K562 (cell line): ENCODE results near the gene CEP120. TPM values are rescaled to one million over a fixed set of nuclear protein-coding genes. Genes with fewer than 3 reads are reported as not detected.

Experiments
- SIX5 ChIP-seq, 2 experiments: IDR thresholded peaks; 2 replicates each; pipeline ENCODE4 v1.6.1; 2011; ENCODE audit warnings: low read length in 2 of 2, borderline replicate concordance in 1 of 2, low read depth in 1 of 2, mild to moderate bottlenecking in 1 of 2, moderate library complexity in 1 of 2; ENCODE audit not compliant: insufficient read depth in 1 of 2
- SP2 ChIP-seq: IDR thresholded peaks from 2 replicates; pipeline ENCODE4 v1.6.1; 2011; ENCODE audit warnings: mild to moderate bottlenecking, low read depth, low read length, moderate library complexity; ENCODE audit not compliant: poor library complexity, severe bottlenecking; ENCODE audit errors: extremely low read depth
- ZNF785 ChIP-seq: fragments of 250-450 bp; sonication (Bioruptor Pico); IDR thresholded peaks from 2 replicates; pipeline ENCODE4 v1.4.0; 2020; ENCODE audit warnings: mild to moderate bottlenecking
- polyA plus RNA-seq, 8 experiments: library from polyadenylated mRNA; depleted of rRNA in 4 of 8; stranded (reverse) in 5 of 8; unstranded in 3 of 8; fragments of >200 nt; fragmentation: Nextera tagmentation in 2 of 8; fragmentation: Illumina TruSeq in 1 of 8; extraction: Ambion mirVana in 2 of 8; extraction: Trizol in 1 of 8; gene quantifications; 2 replicates each; pipeline versions ENCODE4 v1.2.1 to v1.2.3, GENCODE V29; 2011 to 2014; ENCODE audit warnings: inconsistent platforms in 1 of 8, missing spikeins in 1 of 8
- total RNA-seq, 7 experiments: library from RNA; depleted of rRNA in 6 of 7; stranded (reverse); fragments of >200 nt in 6 of 7; fragmentation: Illumina TruSeq in 2 of 7; extraction: Trizol in 2 of 7; gene quantifications; 2 replicates each; pipeline versions ENCODE4 v1.2.1 to v1.2.3, GENCODE V29; 2011 to 2021; ENCODE audit warnings: low replicate concordance in 1 of 7
- TF ChIP-seq, protein P1 (sequence below): fragments of 200-600 bp; sonication (generic); IDR thresholded peaks from one replicate; pipeline ENCODE4 v1.6.1; 2012; ENCODE audit warnings: mild to moderate bottlenecking, low read depth, low read length, inconsistent platforms
- TF ChIP-seq, protein P2 (sequence below): fragments of 450-650 bp; IDR thresholded peaks from 2 replicates; pipeline ENCODE4 v1.6.1; 2016; ENCODE audit warnings: borderline replicate concordance
- TF ChIP-seq, protein P3 (sequence below): fragments of 200-800 bp; sonication (Bioruptor generic); IDR thresholded peaks from 2 replicates; pipeline ENCODE4 v1.6.1; 2017; ENCODE audit warnings: missing genetic modification characterization, missing compliant biosample characterization
- TF ChIP-seq, protein P4 (sequence below): sonication (generic); formaldehyde crosslinking; IDR thresholded peaks from 2 replicates; pipeline ENCODE4 v1.8.0; 2022; ENCODE audit warnings: mild to moderate bottlenecking, missing genetic modification reagents, borderline replicate concordance

Gene CEP120
- total and polyA plus RNA-seq, 9 of the 15 experiments (the other 6 are each of a cell fraction or from before 2014, with no cell fraction given) = 3.3 to 24.9 (median 14.4) TPM

DNA sequence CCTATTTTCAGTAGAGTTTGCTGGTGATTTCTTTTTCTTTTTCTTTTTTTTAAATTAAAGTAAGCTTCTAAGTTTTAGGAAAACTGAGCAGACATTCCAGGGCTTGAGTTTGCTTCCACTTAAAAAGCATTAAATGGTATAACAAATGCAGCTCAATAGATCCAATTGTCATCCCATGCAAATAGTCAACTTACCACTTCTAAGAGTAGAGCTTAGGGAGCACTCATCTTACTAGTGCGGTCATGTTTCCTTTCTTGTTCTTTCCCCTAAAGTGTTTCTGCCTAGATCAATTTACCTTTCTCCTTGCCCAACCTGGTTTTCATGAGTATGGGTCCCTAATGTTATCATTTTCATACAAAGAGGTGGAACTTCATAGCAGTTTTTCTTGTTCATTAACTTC lies 13.0 kb upstream of the CEP120 start (continued):
- no peak for TF ChIP-seq ZNF785 (CRISPR knock-in tag)
- TF ChIP-seq SP2 = no peak
- no peak for TF ChIP-seq SIX5 (IDR thresholded peaks at IDR 0.05; ENCODE audit: borderline replicate concordance in 1 of 2, insufficient read depth in 1 of 2, low read depth in 1 of 2, low read length in 2 of 2)
- TF ChIP-seq, protein P1, sequence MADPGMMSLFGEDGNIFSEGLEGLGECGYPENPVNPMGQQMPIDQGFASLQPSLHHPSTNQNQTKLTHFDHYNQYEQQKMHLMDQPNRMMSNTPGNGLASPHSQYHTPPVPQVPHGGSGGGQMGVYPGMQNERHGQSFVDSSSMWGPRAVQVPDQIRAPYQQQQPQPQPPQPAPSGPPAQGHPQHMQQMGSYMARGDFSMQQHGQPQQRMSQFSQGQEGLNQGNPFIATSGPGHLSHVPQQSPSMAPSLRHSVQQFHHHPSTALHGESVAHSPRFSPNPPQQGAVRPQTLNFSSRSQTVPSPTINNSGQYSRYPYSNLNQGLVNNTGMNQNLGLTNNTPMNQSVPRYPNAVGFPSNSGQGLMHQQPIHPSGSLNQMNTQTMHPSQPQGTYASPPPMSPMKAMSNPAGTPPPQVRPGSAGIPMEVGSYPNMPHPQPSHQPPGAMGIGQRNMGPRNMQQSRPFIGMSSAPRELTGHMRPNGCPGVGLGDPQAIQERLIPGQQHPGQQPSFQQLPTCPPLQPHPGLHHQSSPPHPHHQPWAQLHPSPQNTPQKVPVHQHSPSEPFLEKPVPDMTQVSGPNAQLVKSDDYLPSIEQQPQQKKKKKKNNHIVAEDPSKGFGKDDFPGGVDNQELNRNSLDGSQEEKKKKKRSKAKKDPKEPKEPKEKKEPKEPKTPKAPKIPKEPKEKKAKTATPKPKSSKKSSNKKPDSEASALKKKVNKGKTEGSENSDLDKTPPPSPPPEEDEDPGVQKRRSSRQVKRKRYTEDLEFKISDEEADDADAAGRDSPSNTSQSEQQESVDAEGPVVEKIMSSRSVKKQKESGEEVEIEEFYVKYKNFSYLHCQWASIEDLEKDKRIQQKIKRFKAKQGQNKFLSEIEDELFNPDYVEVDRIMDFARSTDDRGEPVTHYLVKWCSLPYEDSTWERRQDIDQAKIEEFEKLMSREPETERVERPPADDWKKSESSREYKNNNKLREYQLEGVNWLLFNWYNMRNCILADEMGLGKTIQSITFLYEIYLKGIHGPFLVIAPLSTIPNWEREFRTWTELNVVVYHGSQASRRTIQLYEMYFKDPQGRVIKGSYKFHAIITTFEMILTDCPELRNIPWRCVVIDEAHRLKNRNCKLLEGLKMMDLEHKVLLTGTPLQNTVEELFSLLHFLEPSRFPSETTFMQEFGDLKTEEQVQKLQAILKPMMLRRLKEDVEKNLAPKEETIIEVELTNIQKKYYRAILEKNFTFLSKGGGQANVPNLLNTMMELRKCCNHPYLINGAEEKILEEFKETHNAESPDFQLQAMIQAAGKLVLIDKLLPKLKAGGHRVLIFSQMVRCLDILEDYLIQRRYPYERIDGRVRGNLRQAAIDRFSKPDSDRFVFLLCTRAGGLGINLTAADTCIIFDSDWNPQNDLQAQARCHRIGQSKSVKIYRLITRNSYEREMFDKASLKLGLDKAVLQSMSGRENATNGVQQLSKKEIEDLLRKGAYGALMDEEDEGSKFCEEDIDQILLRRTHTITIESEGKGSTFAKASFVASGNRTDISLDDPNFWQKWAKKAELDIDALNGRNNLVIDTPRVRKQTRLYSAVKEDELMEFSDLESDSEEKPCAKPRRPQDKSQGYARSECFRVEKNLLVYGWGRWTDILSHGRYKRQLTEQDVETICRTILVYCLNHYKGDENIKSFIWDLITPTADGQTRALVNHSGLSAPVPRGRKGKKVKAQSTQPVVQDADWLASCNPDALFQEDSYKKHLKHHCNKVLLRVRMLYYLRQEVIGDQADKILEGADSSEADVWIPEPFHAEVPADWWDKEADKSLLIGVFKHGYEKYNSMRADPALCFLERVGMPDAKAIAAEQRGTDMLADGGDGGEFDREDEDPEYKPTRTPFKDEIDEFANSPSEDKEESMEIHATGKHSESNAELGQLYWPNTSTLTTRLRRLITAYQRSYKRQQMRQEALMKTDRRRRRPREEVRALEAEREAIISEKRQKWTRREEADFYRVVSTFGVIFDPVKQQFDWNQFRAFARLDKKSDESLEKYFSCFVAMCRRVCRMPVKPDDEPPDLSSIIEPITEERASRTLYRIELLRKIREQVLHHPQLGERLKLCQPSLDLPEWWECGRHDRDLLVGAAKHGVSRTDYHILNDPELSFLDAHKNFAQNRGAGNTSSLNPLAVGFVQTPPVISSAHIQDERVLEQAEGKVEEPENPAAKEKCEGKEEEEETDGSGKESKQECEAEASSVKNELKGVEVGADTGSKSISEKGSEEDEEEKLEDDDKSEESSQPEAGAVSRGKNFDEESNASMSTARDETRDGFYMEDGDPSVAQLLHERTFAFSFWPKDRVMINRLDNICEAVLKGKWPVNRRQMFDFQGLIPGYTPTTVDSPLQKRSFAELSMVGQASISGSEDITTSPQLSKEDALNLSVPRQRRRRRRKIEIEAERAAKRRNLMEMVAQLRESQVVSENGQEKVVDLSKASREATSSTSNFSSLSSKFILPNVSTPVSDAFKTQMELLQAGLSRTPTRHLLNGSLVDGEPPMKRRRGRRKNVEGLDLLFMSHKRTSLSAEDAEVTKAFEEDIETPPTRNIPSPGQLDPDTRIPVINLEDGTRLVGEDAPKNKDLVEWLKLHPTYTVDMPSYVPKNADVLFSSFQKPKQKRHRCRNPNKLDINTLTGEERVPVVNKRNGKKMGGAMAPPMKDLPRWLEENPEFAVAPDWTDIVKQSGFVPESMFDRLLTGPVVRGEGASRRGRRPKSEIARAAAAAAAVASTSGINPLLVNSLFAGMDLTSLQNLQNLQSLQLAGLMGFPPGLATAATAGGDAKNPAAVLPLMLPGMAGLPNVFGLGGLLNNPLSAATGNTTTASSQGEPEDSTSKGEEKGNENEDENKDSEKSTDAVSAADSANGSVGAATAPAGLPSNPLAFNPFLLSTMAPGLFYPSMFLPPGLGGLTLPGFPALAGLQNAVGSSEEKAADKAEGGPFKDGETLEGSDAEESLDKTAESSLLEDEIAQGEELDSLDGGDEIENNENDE = no peak
- TF ChIP-seq, protein P2, sequence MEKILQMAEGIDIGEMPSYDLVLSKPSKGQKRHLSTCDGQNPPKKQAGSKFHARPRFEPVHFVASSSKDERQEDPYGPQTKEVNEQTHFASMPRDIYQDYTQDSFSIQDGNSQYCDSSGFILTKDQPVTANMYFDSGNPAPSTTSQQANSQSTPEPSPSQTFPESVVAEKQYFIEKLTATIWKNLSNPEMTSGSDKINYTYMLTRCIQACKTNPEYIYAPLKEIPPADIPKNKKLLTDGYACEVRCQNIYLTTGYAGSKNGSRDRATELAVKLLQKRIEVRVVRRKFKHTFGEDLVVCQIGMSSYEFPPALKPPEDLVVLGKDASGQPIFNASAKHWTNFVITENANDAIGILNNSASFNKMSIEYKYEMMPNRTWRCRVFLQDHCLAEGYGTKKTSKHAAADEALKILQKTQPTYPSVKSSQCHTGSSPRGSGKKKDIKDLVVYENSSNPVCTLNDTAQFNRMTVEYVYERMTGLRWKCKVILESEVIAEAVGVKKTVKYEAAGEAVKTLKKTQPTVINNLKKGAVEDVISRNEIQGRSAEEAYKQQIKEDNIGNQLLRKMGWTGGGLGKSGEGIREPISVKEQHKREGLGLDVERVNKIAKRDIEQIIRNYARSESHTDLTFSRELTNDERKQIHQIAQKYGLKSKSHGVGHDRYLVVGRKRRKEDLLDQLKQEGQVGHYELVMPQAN = no peak
- TF ChIP-seq, protein P3, sequence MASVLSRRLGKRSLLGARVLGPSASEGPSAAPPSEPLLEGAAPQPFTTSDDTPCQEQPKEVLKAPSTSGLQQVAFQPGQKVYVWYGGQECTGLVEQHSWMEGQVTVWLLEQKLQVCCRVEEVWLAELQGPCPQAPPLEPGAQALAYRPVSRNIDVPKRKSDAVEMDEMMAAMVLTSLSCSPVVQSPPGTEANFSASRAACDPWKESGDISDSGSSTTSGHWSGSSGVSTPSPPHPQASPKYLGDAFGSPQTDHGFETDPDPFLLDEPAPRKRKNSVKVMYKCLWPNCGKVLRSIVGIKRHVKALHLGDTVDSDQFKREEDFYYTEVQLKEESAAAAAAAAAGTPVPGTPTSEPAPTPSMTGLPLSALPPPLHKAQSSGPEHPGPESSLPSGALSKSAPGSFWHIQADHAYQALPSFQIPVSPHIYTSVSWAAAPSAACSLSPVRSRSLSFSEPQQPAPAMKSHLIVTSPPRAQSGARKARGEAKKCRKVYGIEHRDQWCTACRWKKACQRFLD (CRISPR knock-in tag) = no peak
- TF ChIP-seq, protein P4, sequence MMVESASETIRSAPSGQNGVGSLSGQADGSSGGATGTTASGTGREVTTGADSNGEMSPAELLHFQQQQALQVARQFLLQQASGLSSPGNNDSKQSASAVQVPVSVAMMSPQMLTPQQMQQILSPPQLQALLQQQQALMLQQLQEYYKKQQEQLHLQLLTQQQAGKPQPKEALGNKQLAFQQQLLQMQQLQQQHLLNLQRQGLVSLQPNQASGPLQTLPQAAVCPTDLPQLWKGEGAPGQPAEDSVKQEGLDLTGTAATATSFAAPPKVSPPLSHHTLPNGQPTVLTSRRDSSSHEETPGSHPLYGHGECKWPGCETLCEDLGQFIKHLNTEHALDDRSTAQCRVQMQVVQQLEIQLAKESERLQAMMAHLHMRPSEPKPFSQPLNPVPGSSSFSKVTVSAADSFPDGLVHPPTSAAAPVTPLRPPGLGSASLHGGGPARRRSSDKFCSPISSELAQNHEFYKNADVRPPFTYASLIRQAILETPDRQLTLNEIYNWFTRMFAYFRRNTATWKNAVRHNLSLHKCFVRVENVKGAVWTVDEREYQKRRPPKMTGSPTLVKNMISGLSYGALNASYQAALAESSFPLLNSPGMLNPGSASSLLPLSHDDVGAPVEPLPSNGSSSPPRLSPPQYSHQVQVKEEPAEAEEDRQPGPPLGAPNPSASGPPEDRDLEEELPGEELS (CRISPR knock-in tag) = no peak
